RKO (cell line): Measurements from ENCODE around the gene ADAMTS2.

Experiments used
- DNase-seq: peaks from one replicate; pipeline ENCODE4 v3.0.0-alpha.2; 2016; ENCODE audit warnings: low spot score

ADAMTS2 gene

DNA sequence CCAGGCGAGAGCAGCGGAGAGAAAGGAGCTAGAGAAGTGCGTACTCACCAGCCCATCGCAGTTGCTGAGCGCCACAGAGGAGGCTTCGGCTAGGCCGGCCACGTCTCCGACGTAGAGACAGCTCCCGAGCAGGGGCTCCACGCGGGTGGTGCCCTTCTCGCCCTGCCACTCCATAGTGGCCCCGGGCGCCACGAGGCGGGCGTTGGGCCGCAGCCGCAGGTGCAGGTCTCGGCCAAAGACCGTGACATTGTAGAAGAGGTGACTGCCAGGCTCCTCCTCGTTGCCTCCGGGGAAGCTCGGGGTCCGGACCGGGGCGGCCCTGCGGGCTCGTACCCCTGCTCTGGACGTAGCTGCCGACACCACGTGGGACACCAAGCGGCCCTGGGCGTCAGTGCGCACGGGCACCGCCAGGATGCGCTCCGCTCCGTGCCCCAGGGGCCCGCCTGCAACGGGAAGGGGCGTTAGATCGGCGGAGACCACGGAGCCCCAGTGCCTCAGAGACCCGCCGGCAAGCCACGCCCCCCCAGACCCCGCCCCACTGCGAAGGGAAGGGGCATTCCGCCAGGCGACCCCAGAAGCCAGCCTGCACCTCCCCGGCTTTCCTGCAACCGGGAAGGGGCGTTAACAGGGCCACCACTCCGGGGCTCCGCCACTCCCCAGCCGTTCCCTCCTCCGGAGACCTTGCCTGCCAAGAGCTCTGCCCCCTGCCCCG lies 1.4 kb downstream of the ADAMTS2 start:
- no peak for DNase-seq

GRCh38 chr5:179343021-179343718 lies 2.1 kb downstream of the ADAMTS2 start:
- no peak for DNase-seq

GRCh38 chr5:179342577-179342976 lies 2.7 kb downstream of the ADAMTS2 start:
- DNase-seq: no peak

- no peak for DNase-seq
Observed at GRCh38 chr5:179340465-179340864, 4.8 kb downstream of the ADAMTS2 start.

DNA sequence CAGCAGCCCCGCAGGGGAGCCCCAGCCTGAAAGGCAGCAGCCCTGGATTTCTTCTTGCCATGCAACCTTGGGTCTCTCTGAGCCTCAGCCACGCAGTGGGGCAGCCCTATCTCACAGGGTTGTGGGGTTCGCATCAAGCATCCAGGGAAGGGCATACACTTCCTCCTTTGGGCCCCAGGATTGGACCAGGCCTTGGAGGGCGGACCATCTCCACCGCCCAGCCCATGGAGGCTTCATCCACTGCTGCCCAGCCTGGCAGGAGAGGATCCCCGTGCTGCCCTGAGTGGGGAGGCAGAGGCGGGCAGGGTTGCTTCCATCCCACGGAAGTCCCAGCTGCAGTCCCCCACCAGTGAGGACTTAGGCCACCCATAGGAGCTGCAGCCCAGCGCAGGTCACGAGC lies 5.3 kb downstream of the ADAMTS2 start:
- DNase-seq: no peak

DNA sequence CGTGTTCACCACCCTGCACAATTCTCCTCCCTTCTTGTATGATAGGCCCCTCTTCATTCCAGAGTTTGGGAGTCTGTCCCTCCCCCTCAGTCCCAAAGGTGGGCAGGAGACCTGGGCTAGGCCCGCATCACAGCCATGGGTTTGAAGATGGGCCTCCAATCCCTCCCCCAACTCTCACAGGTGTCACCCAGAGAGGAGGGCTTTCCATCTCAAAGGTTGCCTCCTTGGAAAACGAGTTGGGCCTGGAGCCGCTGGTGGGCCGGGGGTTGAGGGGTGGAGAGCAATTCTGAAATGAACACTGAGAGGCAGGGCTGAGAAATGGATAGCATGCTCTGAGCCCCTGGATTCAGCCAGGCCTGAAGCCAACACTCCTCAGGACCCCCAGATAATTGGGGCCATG lies 6.2 kb downstream of the ADAMTS2 start:
- DNase-seq: no peak

- no peak for DNase-seq
Observed at GRCh38 chr5:179337796-179338676, 7.2 kb downstream of the ADAMTS2 start.

DNA sequence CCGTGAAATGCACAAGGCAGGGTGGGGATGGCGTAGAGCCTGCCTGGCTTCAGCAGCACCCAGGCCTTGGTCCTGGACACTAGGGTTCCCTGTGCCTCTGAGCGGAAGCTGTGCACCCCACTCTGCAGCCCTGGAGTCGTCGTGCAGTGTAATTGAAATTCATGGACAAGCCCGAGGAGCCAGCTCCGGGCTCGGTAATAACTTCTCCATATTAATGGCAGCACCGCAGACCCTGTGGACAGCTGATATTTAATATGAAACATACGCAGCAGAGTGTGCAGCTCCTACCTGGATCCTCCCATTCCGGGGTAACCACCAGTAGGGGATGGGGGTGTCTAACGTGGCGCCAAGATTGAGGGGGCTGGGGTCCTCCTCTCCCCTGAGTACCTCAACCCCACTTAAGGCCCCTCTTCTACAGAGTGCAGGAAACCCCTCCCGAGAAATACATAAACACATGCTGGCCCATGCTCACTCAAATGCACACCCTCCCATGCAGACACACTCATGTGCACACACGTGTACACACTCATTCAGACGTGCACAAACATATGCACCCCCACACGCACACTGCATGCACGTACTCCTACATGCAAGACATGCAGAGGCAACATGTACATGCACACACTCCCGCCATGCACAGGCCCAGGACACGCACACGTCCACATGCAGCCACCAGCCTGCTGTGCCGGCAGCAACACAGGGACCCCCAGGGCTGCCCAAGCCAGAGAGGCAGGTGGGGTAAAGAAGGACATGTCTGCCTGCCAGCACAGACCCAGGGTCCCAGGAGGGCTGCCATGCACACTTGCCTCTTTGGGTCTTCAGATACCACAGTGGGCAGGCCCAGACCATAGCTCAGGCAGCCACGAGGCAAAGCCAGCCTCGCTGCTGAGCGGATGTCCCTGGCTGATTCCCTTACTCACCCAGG lies 8.1 kb downstream of the ADAMTS2 start:
- DNase-seq: no peak

- no peak for DNase-seq
Observed at GRCh38 chr5:179336126-179336870, 9.0 kb downstream of the ADAMTS2 start.

- no peak for DNase-seq
Observed at GRCh38 chr5:179333796-179334761, 11.2 kb downstream of the ADAMTS2 start.

DNA sequence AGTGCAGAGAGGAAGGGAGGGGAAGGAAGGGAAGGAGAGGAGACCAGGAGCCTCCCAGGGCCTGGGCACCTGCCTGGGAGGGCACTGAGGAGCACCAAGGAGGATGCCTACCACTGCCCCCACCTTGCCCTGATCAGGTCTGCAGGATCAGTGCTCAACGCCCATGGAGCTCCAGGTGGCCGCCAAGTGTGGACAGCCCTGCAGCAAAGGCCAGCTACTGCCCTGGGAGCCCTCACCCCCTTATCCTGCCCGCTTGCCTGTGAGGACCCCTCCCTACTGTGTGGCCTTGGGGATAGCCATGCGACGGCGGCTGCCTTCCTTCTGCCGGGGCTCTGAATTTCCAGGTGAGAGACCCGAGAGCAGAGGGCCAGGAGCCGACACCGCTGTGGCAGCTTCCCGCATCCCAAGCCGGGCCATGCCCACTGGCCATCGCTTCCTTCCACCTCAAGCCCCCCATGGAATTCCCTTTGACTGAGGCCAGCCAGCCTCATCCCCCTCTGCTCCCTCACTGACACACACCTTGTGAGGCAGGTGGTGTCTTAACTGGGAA lies 12.4 kb downstream of the ADAMTS2 start:
- no peak for DNase-seq

DNA sequence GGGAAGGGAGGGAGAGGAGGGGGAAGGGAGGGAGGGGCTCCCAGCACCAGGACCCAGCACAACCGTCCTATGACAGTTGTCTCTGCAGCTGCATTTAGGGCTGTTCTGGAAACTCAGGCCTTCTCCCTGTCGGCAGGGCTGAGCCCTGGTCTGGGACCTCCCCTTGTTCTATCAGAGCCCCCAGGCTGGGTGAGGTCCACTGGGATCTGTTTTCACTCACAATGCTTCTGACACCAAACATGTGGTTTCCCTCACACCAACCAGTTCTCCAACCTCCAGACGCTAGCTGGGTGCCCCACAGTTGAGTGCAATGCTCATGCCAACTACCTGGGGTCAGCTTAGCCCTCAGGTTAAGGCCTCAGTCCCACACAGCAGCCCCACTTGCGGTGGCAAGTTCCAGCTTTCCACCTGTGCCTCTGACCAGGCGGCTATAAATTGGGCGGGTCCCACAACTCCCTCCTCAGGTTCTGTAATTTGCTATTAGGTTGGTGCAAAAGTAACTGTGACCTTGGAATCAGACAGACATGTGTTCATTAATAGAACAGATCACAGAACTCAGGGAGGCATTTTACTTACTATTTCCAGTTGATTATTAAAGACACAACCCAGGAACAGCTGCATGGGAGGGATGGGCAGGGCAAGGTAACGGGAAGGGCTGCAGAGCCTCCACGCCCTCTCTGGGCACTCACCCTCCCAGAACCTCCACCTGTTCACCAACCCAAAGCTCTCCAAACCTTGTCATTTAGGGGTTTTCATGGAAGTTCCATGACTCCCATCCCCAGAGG lies 13.5 kb downstream of the ADAMTS2 start:
- no peak for DNase-seq

DNA sequence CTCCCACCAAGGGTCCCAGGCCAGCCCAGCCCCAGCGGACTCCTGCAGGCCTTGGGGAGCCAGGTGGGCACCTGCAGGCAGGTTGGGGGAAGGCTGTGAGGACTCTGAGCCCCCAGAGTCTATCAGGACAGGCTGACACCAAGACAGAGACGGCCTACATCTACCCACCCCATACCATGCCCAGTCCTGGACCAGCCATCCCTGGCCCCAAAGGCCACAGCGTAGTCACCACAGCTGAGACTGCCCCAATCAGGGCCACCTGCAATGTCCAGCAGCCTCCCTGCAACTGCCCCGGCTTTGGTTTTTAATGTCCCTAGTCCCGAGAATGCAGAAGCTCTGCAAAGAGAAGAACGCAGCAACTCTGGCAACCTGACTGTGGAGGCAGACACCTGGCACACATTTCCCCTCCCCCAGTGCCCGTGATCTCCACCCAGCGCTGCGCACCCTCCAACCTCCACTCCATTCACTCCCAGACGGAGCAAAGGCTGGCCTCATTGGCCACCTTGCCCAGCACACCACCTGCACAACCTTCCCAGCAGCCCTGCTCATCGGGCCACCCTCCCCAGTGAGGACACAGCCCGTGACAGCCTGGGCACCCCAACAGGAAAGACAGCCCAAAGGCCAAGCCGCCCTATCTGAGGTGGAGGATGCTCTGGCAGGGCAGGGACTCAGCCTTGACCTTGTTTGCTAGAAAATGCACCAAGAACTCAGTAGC lies 14.9 kb downstream of the ADAMTS2 start:
- DNase-seq: no peak

GRCh38 chr5:179328291-179328690 lies 17.0 kb downstream of the ADAMTS2 start:
- no peak for DNase-seq

DNA sequence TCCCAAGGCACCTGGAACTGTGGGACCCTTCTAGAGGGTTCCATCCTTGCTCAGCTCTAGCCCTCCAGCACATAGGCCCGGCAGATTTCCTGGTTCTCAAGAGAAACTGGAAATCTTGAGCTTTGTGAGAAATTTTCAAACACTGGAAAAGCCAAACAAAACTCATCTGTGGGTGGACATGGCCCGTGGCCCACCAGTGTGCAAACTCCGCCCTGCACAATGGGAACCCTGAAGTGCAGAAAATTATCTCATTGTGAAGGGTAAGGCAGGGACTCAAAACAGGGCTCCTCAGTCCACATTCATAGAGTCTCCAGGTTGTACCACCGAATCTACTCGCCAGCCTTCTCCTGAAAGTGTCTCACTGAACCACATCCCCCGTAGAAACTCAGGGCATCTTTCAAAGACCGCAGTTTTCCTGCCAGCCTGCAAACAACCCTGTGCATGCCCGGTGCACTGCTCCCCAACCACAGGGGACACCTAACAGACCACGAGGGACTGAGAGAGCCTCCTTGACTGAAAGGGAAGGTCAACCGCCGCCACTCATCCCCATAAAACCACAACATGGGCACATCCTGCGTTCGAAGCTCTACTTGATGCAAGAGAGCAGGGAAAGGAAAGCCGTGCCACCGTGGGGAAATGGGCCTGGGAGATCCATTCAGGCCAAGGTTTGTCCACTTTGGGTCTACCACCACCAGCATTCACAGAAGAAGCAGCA lies 18.1 kb downstream of the ADAMTS2 start:
- no peak for DNase-seq

GRCh38 chr5:179326122-179326927 lies 18.9 kb downstream of the ADAMTS2 start:
- no peak for DNase-seq
